IMR-90 (cell line): ENCODE data around the gene ZNF771. TPM values are rescaled to one million over a fixed set of nuclear protein-coding genes. Genes with fewer than 3 reads are reported as not detected.
A peak's percentile ranks its signal among the peaks of the same experiment; 100 is the strongest.

Source experiments
- ATAC-seq: fragments of 200-7000 bp; cut with Tn5 transposase; 2 replicates; pipeline ENCODE4 v1.9.1; 2020; ENCODE audit warnings: low read depth, mild to moderate bottlenecking, moderate library complexity
- BruUV-seq: library from RNA; stranded (reverse); fragments of 400-500 nt; replicated peaks from 2 replicates; lab custom pipeline; 2021; lab: Mats Ljungman, UMichigan
- CTCF ChIA-PET: fragments of 300-600 bp; formaldehyde crosslinking; extraction: SDS; loops from one replicate; lab custom pipeline; 2021; ENCODE audit warnings: antibody characterized with exemption; lab: Yijun Ruan, JAX
- POLR2A ChIA-PET: fragments of 300-600 bp; sonication (Branson Sonifier 250); formaldehyde crosslinking; loops from one replicate; lab custom pipeline; 2022; ENCODE audit warnings: antibody characterized with exemption; ENCODE audit not compliant: unreplicated experiment; lab: Charles Lee
- DNase-seq: peaks from one replicate; pipeline ENCODE4 v3.0.0; 2013
- H2AFZ ChIP-seq: replicated peaks from 2 replicates; pipeline ENCODE3; 2013; ENCODE audit warnings: low read length, mild to moderate bottlenecking; ENCODE audit not compliant: poor library complexity
- H2AK5ac ChIP-seq: 2 replicates; pipeline ENCODE4 v1.6.1; 2013; ENCODE audit warnings: low read depth, low read length, inconsistent platforms
- H2AK9ac ChIP-seq: replicated peaks from 2 replicates; pipeline ENCODE3; 2013; ENCODE audit warnings: mild to moderate bottlenecking, low read depth, low read length, moderate library complexity; ENCODE audit not compliant: poor library complexity
- H2BK120ac ChIP-seq: 2 replicates; pipeline ENCODE4 v1.6.1; 2013; ENCODE audit warnings: low read depth, low read length, inconsistent platforms
- H2BK15ac ChIP-seq: 3 replicates; pipeline ENCODE4 v1.6.1; 2013; ENCODE audit warnings: low read depth, low read length, inconsistent platforms
- H2BK20ac ChIP-seq: 2 replicates; pipeline ENCODE4 v1.6.1; 2013; ENCODE audit warnings: low read depth, mild to moderate bottlenecking, inconsistent platforms, low read length, moderate library complexity
- H2BK5ac ChIP-seq: 2 replicates; pipeline ENCODE4 v1.6.1; 2013; ENCODE audit warnings: mild to moderate bottlenecking, low read depth, low read length, inconsistent platforms; ENCODE audit not compliant: poor library complexity, severe bottlenecking
- H3K14ac ChIP-seq: replicated peaks from 2 replicates; pipeline ENCODE4 v1.6.1; 2013; ENCODE audit warnings: low read depth, low read length, inconsistent platforms
- H3K18ac ChIP-seq: 2 replicates; pipeline ENCODE4 v1.6.1; 2013; ENCODE audit warnings: low read depth, low read length, control low read depth
- H3K23ac ChIP-seq: 2 replicates; pipeline ENCODE4 v1.6.1; 2013; ENCODE audit warnings: low read depth, low read length, inconsistent platforms
- H3K27ac ChIP-seq: 2 replicates; pipeline ENCODE4 v1.5.1; 2013; ENCODE audit warnings: mild to moderate bottlenecking, control low read depth, low read length; ENCODE audit not compliant: insufficient read depth
- H3K27me3 ChIP-seq: 2 replicates; pipeline ENCODE4 v1.6.1; 2013; ENCODE audit warnings: low read length; ENCODE audit not compliant: control insufficient read depth, insufficient read depth
- H3K36me3 ChIP-seq: 2 replicates; pipeline ENCODE4 v1.6.1; 2013; ENCODE audit warnings: low read length, mixed read lengths; ENCODE audit not compliant: control insufficient read depth, insufficient read depth
- H3K4ac ChIP-seq: 2 replicates; pipeline ENCODE4 v1.6.1; 2013; ENCODE audit warnings: low read depth, low read length, inconsistent platforms
- H3K4me1 ChIP-seq: 2 replicates; pipeline ENCODE4 v1.6.1; 2013; ENCODE audit warnings: low read length, mixed read lengths; ENCODE audit not compliant: control insufficient read depth, insufficient read depth
- H3K4me2 ChIP-seq: 2 replicates; pipeline ENCODE4 v1.6.1; 2013; ENCODE audit warnings: low read depth, mild to moderate bottlenecking, control low read depth, low read length, moderate library complexity
- H3K4me3 ChIP-seq: 2 replicates; pipeline ENCODE4 v1.5.1; 2013; ENCODE audit warnings: low read depth, mild to moderate bottlenecking, control low read depth, low read length, moderate library complexity; ENCODE audit not compliant: insufficient read depth
- H3K56ac ChIP-seq: 2 replicates; pipeline ENCODE4 v1.6.1; 2013; ENCODE audit warnings: low read length, inconsistent platforms; ENCODE audit not compliant: insufficient read depth; ENCODE audit errors: extremely low read depth
- H3K79me1 ChIP-seq, 2 experiments: 2 replicates each; pipeline ENCODE4 v1.6.1; 2013; ENCODE audit warnings: low read length in 2 of 2, inconsistent platforms in 1 of 2, low read depth in 1 of 2
- H3K9ac ChIP-seq: 2 replicates; pipeline ENCODE4 v1.6.1; 2013; ENCODE audit warnings: low read depth, low read length, control low read depth
- H3K9me1 ChIP-seq: 2 replicates; pipeline ENCODE4 v1.6.1; 2013; ENCODE audit warnings: low read length, inconsistent platforms; ENCODE audit not compliant: insufficient read depth
- H3K9me3 ChIP-seq: 2 replicates; pipeline ENCODE4 v1.6.1; 2013; ENCODE audit warnings: low read length; ENCODE audit not compliant: control insufficient read depth, insufficient read depth
- H4K20me1 ChIP-seq: 2 replicates; pipeline ENCODE4 v1.6.1; 2013; ENCODE audit warnings: low read length, inconsistent platforms; ENCODE audit not compliant: insufficient read depth
- H4K5ac ChIP-seq: 2 replicates; pipeline ENCODE4 v1.6.1; 2013; ENCODE audit warnings: mild to moderate bottlenecking, low read depth, low read length, control low read depth
- H4K8ac ChIP-seq, 2 experiments: 2 replicates each; pipeline ENCODE4 v1.6.1; 2013; ENCODE audit warnings: low read depth in 2 of 2, low read length in 2 of 2, control low read depth in 1 of 2, inconsistent platforms in 1 of 2
- H4K91ac ChIP-seq: 2 replicates; pipeline ENCODE4 v1.6.1; 2013; ENCODE audit warnings: low read depth, low read length, inconsistent platforms; ENCODE audit not compliant: insufficient read depth
- BHLHE40 ChIP-seq: fragments of 150-350 bp; IDR thresholded peaks from 2 replicates; pipeline ENCODE4 v1.6.1; 2016; ENCODE audit warnings: mild to moderate bottlenecking, low read depth, low read length
- WGBS, 2 experiments: methylation state at CpG; one replicate each; pipeline versions ENCODE4 v1.1.5 to v1.1.7; 2013; ENCODE audit warnings: missing lambda C conversion rate in 2 of 2; ENCODE audit not compliant: insufficient read length in 1 of 2; ENCODE audit errors: extremely low coverage in 2 of 2; 5-methylcytosine and 5-hydroxymethylcytosine counted together
- dilution Hi-C: fragments of 300-500 bp; cut with HindIII; formaldehyde crosslinking; loops from one replicate; pipeline ENCODE4 v1.14.3; 2018; ENCODE audit warnings: low sequenced_read_pairs; ENCODE audit not compliant: unreplicated experiment
- in situ Hi-C: fragments of 300-500 bp; cut with MboI; formaldehyde crosslinking; loops from 3 replicates; pipeline ENCODE4 v1.14.3; 2019; ENCODE audit warnings: low sequenced_read_pairs, inconsistent platforms, mixed read lengths
- intact Hi-C: fragments of 100-400 bp; cut with micrococcal nuclease; formaldehyde crosslinking; loops from 2 replicates; pipeline ENCODE4 v1.10.0; 2022
- polyA plus RNA-seq, 3 experiments: library from polyadenylated mRNA; depleted of rRNA; stranded (reverse); fragments of >200 nt; gene quantifications; 2 replicates each; pipeline ENCODE4 v1.2.3, GENCODE V29; 2012; ENCODE audit warnings: low replicate concordance in 1 of 3
- total RNA-seq: library from RNA; depleted of rRNA; stranded (reverse); fragments of >200 nt; gene quantifications from 2 replicates; pipeline ENCODE4 v1.2.3, GENCODE V29; 2012
- TF ChIP-seq, protein P1 (sequence below): fragments of 150-350 bp; IDR thresholded peaks from 2 replicates; pipeline ENCODE4 v1.6.1; 2017; ENCODE audit warnings: mild to moderate bottlenecking, antibody characterized with exemption, low read length, low read depth

The ZNF771 gene
- total and polyA plus RNA-seq, 2 of the 4 experiments (the other 2 are of a cell fraction), result 5.2 to 10.9 TPM

DNA sequence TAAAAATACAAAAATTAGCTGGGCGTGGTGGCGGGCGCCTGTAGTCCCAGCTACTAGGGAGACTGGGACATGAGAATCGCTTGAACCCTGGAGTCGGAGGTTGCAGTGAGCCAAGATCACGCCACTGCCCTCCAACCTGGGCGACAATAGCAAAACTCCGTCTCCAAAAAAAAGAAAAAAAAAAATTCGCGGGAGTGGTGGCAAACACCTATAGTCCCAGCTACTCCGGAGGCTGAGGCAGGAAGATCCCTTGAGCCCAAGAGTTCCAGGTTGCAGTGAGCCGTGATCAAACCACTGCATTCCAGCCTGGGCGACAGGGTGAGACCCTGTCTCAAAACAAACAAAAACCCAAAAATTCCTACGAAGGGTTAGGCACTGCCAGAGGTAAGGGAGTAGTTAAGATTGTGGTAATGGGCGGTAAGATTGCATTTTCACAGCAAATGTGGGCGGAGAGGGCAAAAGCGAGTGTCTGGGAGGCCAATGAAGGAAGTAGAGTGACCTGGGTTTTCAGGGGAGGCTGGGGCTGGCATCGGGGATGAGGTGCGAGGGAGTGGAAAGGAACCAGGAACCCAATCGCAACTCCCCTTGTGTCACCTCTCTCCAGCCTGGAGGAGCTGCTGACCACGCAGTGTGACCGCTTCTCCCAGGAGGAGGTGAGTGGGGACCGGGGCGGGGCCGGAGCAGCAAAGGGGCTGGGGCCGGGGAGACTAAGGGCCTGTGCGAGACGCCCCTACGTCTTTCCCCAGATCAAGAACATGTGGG, 30.2 kb upstream of the ZNF771 start:
- Histone ChIP-seq H3K56ac (peak overlapping the region; percentile 13), H2BK5ac (peak overlapping the region; percentile 88), H3K4me3 (peak overlapping the region; percentile 6), H3K9me1 (peaks cover 16% of the 10 kb centered on the region), H3K27ac (peak overlapping the region; percentile 89), H4K91ac (peak overlapping the region; percentile 88), H4K20me1 (peaks cover 10% of the 10 kb centered on the region), H3K27me3 (no peaks in the 10 kb centered on the region), H4K5ac (peak overlapping the region; percentile 93), H3K9ac (peak overlapping the region; percentile 59), H2AK5ac (peak overlapping the region; percentile 88), H3K4me1 (peaks cover 7% of the 10 kb centered on the region), H3K4me2 (peak overlapping the region; percentile 52), H3K23ac (peak overlapping the region; percentile 90; the same call in 1 of the 2 replicates), H2AK9ac (peak overlapping the region; percentile 100), H3K79me1 (peaks cover 5 to 30% of the 10 kb centered on the region in 2 experiments), H3K36me3 (no peaks in the 10 kb centered on the region), H3K4ac (peak overlapping the region; percentile 98), H4K8ac (peak overlapping the region; percentile 98 to 99), H3K18ac (peak overlapping the region; percentile 46), H3K9me3 (no peaks in the 10 kb centered on the region), H3K14ac (peak overlapping the region; percentile 96), H2AFZ (peak overlapping the region; percentile 99), H2BK15ac (peak overlapping the region; percentile 69; the same call in 1 of the 3 replicates), H2BK20ac (peak overlapping the region; percentile 9), H2BK120ac (peak overlapping the region; percentile 45)
- in situ Hi-C loops (no loop called here), intact Hi-C loops (no loop called here), dilution Hi-C loops (no loop called here)
- ATAC-seq, result no peak
- no TSS peak for BruUV-seq
- CTCF ChIA-PET, result no interaction called here
- TF ChIP-seq BHLHE40, result no peak
- TF ChIP-seq, protein P1, sequence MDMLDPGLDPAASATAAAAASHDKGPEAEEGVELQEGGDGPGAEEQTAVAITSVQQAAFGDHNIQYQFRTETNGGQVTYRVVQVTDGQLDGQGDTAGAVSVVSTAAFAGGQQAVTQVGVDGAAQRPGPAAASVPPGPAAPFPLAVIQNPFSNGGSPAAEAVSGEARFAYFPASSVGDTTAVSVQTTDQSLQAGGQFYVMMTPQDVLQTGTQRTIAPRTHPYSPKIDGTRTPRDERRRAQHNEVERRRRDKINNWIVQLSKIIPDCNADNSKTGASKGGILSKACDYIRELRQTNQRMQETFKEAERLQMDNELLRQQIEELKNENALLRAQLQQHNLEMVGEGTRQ, result 0 out of 2 replicates have a peak, but pooled peaks have one; percentile 7
- POLR2A ChIA-PET, result no interaction called here
- 100% methylated on average over 3 of the region's 29 CpGs; no CpG with 5 or more reads in 1 of the 2 experiments for WGBS, 2 experiments
- no peak for DNase-seq
